Activated CD8-positive, alpha-beta memory T cell treated with anti-CD3 and anti-CD28 coated beads, Interleukin-2, amount 10 ng/mL, durations not matched to agents 7 days and 5 days (primary cell): ENCODE results near the gene PGM5. TPM values are rescaled to one million over a fixed set of nuclear protein-coding genes. Genes with fewer than 3 reads are reported as not detected.
A peak's percentile ranks its signal among the peaks of the same experiment; 100 is the strongest.
"Not testable (repeated sequence)": the region's sequence is repeated elsewhere in the genome, so short reads cannot be mapped to it uniquely, and the experiment has no call there.

Source experiments
- ATAC-seq: fragments of 150-1000 bp; cut with Tn5 transposase; one replicate; pipeline ENCODE4 v1.10.0; 2021; ENCODE audit warnings: moderate library complexity
- CTCF ChIA-PET: fragments of 350-600 bp; sonication (Branson Sonifier 250); formaldehyde crosslinking; loops from one replicate; lab custom pipeline; 2021; ENCODE audit warnings: antibody characterized with exemption; lab: Charles Lee
- DNase-seq: peaks from one replicate; pipeline ENCODE4 v3.0.0-alpha.2; 2020
- H3K27ac Mint-ChIP-seq: one replicate; pipeline ENCODE4 v1.8.0; 2021; ENCODE audit warnings: mild to moderate bottlenecking, mixed read lengths
- H3K27me3 Mint-ChIP-seq: one replicate; pipeline ENCODE4 v1.8.0; 2021; ENCODE audit warnings: mixed read lengths
- H3K36me3 Mint-ChIP-seq: one replicate; pipeline ENCODE4 v1.8.0; 2021; ENCODE audit warnings: mild to moderate bottlenecking, mixed read lengths
- H3K4me1 Mint-ChIP-seq: one replicate; pipeline ENCODE4 v1.8.0; 2021; ENCODE audit warnings: mixed read lengths
- H3K4me3 Mint-ChIP-seq: one replicate; pipeline ENCODE4 v1.8.0; 2021; ENCODE audit warnings: mild to moderate bottlenecking, moderate library complexity, mixed read lengths
- H3K9me3 Mint-ChIP-seq: one replicate; pipeline ENCODE4 v1.8.0; 2022; ENCODE audit warnings: low read depth, mixed read lengths
- total RNA-seq, 2 experiments: library from RNA; stranded (reverse); gene quantifications; one replicate each; pipeline ENCODE4 v1.2.3, GENCODE V29; 2021

Gene PGM5
- total RNA-seq, result not detected

DNA sequence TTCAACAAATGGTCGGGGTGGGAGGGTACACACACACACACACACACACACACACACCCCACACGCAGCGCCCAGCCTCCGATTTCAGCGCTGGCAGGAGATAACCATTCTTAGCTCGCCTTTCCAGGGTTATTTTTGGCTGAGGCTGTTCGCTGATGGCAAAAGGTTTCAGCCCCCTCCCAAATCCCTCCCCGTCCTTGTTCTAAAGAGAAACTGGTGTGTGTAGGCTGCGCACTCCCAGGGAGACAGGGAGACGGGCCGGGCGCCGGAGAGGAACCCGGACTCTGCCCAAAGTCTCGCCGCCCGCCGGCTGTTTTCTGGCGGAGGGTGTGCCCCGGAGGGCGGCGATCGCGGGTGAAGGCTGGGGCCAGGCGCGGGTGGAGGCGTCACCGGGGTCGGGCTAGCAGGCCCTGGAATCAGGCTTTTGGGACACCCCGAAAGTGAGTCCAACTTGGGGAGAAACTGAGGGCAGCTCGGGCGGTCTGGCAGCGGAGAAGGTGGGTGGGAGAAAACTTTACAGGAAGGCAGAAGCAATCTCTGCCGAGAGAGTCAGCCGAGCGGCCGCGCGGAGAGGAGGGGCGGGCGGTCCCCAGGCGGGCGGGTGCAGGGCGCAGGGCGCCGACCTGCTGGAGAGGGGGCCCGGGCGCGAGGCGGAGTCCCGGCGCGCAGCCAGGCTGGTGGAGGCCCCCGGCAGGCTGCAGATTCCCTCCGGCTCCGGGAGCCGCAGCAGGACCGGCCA is at the start of gene PGM5:
TSS of gene PGM5 (plus strand) at position 232 of the 739 bp plus-strand sequence. CDS start 517 bp downstream, outside the sequence.
- H3K9me3 Mint-ChIP-seq, H3K27ac Mint-ChIP-seq, CTCF ChIA-PET, DNase-seq, H3K36me3 Mint-ChIP-seq, H3K4me1 Mint-ChIP-seq: not testable (repeated sequence)
- H3K4me3 Mint-ChIP-seq, result peak within 1 kb of the TSS; percentile 38
- ATAC-seq, result peak; percentile 42
- peaks cover 35% of the 10 kb centered on the region for H3K27me3 Mint-ChIP-seq

DNA sequence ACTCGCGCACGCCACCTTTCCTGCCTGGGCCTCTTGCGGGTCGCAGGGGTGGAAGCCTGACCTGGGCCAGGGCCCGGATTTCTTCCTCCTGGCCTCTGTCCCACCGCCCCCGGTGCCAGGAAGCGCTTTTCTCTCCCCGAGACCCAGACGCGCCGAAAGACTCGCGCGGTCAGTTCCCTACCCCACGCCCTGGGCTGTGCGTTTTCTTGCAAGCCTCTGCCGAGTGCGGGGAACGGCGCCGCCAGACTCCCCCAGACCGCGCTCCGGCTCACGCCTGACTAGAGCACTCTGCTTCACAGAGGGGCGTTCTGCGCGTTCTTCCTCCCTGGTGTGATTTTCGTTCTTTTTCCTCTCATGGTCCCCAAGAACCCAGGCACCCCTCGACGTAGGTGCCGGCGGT is 49.3 kb upstream of the PGM5 start:
- H3K4me3 Mint-ChIP-seq, H3K27me3 Mint-ChIP-seq, H3K4me1 Mint-ChIP-seq, H3K27ac Mint-ChIP-seq, CTCF ChIA-PET, H3K36me3 Mint-ChIP-seq, DNase-seq, H3K9me3 Mint-ChIP-seq, ATAC-seq: not testable (repeated sequence)

DNA sequence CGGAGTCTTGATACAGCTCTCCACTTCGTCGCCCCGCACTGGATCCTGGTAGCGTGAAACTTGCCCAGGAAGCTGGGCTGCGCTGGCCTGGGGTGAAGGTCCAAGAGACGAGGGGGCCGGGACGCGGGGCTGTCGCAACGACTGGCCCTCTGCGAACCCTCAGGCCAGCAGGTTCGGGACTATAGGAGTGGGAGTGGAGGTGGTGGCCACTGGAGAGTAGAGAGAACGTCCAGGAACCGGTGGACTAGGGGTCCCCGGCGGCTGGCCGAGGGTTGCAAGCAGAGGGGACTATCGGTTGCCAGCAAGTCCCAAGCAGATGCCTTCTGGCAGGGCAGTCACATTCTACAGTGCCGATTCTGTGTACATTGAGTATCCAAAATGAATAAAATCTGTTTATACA is 48.8 kb upstream of the PGM5 start:
- H3K4me3 Mint-ChIP-seq, H3K27me3 Mint-ChIP-seq, DNase-seq, H3K4me1 Mint-ChIP-seq, ATAC-seq, H3K36me3 Mint-ChIP-seq, H3K27ac Mint-ChIP-seq, H3K9me3 Mint-ChIP-seq, CTCF ChIA-PET: not testable (repeated sequence)

DNA sequence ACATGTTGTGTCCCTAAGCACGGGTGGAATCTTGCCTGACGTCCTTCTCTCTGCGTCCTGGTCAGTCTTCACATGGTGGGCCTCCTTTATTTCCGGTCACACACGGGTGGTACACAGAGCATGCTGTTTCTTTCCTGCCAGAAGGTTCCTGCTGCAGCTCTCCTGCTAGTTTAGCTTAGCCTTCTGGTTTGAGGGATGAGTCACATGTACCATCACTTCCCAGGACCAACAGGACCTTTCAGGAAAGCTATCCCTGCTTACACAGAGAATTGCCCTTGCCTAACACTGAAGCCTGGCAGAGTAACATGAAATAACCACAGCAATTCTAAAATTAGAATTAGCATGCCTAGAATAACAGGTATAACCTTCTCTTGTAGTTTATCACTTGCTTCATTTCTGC is 45.2 kb upstream of the PGM5 start:
- H3K27ac Mint-ChIP-seq, H3K36me3 Mint-ChIP-seq, ATAC-seq, CTCF ChIA-PET, DNase-seq, H3K4me1 Mint-ChIP-seq, H3K9me3 Mint-ChIP-seq, H3K4me3 Mint-ChIP-seq, H3K27me3 Mint-ChIP-seq: not testable (repeated sequence)

DNA sequence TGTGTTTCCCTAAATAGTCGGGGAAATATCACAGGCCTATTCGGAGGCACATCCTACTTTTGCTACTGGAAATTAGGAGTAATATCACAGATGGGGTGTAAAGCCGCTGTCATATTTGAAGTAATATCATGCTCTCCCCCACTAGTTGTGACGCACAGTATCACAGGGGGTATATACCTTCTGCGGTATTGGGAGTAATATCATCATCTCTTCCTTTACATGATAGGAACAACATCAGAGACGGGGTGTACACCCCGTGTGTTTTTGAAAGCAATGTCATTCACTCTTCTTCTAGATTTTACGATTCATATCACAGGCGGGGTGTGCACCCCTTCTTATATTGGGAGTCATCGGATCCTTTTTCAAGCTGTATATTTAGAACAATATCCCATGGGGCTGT is 38.2 kb upstream of the PGM5 start:
- DNase-seq, CTCF ChIA-PET, H3K4me3 Mint-ChIP-seq, H3K27me3 Mint-ChIP-seq, H3K4me1 Mint-ChIP-seq, H3K9me3 Mint-ChIP-seq, H3K27ac Mint-ChIP-seq, H3K36me3 Mint-ChIP-seq, ATAC-seq: not testable (repeated sequence)

DNA sequence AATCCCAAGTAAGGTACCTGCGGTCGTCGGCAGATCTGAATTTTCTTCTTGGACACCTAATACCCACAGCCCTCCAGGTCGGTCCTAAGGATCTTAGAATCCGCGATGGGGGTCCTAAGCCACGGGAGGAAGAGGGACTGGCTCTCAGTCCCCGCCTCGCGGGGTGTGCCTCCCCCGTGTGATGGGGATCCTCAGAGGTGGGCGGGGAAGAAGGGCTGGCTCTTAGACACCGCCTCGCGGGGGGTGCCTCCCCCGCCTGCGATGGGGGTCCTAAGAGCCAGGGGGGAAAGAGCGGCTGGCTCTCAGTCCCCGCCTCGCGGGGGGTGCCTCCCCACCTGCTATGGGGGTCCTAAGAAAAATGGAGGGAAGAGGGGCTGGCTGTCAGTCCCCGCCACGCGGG is 32.7 kb upstream of the PGM5 start:
- DNase-seq, H3K9me3 Mint-ChIP-seq, H3K27me3 Mint-ChIP-seq, H3K4me1 Mint-ChIP-seq, H3K4me3 Mint-ChIP-seq, H3K27ac Mint-ChIP-seq, ATAC-seq, CTCF ChIA-PET, H3K36me3 Mint-ChIP-seq: not testable (repeated sequence)

DNA sequence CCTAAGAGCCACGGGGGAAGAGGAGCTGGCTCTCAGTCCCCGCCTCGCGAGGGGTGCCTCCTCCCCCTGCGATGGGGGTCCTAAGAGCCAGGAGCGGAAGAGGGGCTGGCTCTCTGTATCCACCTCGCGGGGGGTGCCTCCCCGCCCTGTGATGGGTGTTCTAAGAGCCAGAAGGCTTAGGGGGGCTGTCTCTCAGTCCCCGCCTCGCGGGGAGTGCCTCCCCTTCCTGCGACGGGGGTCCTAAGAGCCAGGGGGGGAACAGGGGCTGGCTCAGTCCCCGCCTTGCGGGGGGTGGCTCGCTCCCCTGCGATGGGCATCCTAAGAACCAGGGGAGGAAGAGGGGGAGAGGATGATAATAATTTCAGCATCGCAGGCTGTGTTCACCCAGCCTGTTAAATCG is 31.9 kb upstream of the PGM5 start:
- DNase-seq, H3K27me3 Mint-ChIP-seq, H3K9me3 Mint-ChIP-seq, ATAC-seq, H3K4me1 Mint-ChIP-seq, H3K4me3 Mint-ChIP-seq, H3K27ac Mint-ChIP-seq, CTCF ChIA-PET, H3K36me3 Mint-ChIP-seq: not testable (repeated sequence)

DNA sequence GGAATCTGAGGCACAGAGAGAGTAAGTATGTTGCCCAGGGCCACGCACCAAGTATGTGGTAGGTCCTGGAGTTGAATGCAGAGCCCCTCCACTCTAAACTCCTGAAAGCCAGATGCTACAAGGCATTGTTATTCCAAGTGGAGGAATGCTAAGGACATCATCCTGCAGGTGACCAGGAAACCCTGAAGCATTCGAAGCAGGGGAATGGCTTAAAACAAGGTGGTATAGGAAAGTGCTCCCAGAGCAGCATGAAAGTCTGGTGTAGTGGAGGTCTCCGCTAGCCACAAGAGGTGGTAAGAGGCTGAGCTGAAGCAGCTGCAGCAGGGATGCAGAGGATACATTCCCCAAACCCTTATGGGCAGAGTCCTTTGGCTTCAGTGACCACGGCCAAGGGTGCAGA is 27.3 kb upstream of the PGM5 start:
- CTCF ChIA-PET, H3K36me3 Mint-ChIP-seq, ATAC-seq: not testable (repeated sequence)

DNA sequence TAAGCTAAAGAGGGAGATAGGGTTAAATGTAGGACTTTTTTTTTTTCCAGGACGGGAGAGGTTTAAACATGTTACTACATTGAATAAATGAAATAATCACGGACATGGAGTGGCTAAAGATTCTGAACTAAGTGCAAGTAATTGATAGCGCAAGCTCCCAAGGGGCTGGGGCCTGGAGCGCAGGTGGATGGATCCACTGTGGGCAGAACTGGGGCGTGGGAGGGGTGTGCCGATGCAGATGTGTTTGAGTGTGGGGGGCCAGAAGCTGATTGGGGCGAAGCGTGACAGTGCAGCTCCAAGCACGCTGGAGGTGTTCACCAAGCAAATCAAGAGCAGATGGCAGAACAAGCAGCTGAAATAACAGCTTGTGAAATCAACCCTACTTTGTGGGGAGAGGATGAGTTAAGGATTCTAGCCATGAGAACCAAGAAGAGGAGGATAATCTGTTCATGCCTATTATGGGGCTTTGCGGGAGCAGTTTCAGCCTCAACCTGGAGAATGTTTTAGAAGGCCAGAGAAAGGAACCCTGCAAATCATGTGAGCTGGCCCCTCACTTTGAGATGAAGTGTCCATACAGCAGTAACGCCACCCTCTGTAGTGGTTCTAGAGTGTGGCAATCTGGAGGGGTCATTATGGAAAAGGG is 25.8 kb upstream of the PGM5 start:
- H3K4me1 Mint-ChIP-seq, H3K27ac Mint-ChIP-seq, CTCF ChIA-PET, DNase-seq, H3K36me3 Mint-ChIP-seq, H3K27me3 Mint-ChIP-seq, H3K9me3 Mint-ChIP-seq, H3K4me3 Mint-ChIP-seq, ATAC-seq: not testable (repeated sequence)

More for the DNA sequence above, 27.3 kb upstream of the PGM5 start:
- H3K27ac Mint-ChIP-seq, DNase-seq, H3K4me1 Mint-ChIP-seq, H3K27me3 Mint-ChIP-seq, H3K4me3 Mint-ChIP-seq, H3K9me3 Mint-ChIP-seq: not testable (repeated sequence)

DNA sequence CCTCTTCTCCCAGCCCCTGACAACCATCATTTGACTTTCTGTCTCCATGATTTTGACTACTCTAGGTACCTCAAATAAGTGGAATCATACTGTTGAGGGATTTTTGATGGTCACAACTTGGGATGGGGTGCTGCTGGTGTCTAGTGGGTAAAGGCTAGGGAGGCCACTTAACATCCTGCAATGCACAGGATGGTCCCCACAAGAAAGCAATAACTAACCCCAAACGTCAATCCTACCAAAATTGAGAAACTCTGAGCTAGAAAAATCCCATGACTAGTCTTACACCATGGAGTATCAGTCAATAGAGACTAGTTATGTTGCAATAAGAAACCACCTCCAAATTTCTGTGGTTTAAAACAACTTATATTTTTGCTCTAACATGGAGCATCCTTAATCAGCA is 24.3 kb upstream of the PGM5 start:
- DNase-seq, H3K27me3 Mint-ChIP-seq, H3K4me1 Mint-ChIP-seq, ATAC-seq, CTCF ChIA-PET, H3K9me3 Mint-ChIP-seq, H3K27ac Mint-ChIP-seq, H3K36me3 Mint-ChIP-seq, H3K4me3 Mint-ChIP-seq: not testable (repeated sequence)

DNA sequence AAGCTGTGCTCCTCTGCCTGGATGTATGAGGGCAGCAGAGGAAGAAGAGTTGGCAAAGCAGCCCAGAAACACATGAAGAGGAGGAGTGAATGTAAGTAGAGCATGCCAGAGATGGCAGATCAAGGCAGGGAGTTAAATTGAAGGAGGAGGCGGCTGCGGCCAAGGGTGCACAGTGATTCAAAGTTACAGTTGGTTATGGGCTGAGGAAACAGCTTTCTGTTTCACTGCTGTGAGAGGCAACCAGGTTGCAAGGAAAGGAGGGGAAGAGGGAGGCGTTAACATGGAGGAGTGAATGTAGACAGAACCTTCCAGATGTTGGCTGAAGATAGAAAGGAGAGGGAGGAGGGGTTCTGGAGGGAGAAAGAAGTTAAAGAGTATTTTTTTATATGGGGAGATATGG is 20.5 kb upstream of the PGM5 start:
- H3K27me3 Mint-ChIP-seq, H3K4me1 Mint-ChIP-seq, H3K27ac Mint-ChIP-seq, H3K4me3 Mint-ChIP-seq, CTCF ChIA-PET, H3K36me3 Mint-ChIP-seq, H3K9me3 Mint-ChIP-seq, DNase-seq: not testable (repeated sequence)
- ATAC-seq, result peak; percentile 27

DNA sequence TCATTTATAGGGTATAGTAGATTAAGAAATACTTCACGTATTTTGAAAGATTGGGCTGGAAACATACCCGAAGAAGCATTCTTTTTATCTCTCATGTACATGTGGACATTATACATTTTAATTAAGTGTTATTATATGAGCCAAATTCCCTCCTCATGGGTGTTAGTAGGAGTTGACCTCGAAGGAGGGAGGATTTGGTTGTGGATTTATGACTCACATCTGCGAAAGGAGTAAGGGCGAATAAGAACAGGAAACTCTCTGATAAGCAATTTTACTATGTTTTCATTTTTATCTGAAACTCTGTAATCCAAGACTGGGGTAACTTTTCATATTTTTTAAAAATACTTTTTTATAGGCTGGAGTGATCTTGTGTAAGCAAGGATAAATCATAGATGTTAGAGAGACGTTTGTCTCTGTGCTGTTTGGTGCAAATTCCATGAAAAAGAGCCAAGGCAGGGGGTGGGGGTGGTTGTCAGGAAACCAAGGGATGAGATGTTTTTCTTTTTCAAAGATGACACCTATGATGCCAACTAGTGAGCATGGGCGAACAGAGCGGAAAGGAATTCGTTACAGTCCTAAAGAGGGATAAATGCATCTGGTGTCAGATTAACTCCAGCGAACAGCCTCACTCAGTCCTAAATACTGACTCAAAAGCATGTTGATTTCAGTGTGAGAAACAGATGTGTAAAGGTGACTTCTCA is 19.6 kb upstream of the PGM5 start:
- H3K27me3 Mint-ChIP-seq, H3K27ac Mint-ChIP-seq, CTCF ChIA-PET, H3K9me3 Mint-ChIP-seq, H3K36me3 Mint-ChIP-seq, H3K4me3 Mint-ChIP-seq, H3K4me1 Mint-ChIP-seq, ATAC-seq, DNase-seq: not testable (repeated sequence)

DNA sequence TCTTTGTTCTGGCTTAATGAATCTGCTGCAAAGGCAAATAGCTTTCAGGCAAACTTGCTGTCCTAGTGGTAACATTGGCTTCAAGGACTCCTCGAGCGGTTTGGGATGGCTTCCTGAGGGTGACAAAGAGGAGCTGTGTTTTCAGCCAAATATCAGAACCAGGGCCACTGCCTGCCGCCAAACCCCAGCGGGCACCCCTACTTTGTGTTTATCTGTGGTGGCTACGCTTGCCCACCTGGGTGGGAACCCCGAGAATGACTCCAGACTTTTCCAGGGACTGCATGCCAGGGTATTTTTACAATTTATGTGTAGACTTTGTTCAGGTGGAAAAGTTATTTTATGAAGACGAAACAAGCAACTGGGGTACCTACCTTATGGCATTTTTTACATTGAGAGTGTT is 18.4 kb upstream of the PGM5 start:
- H3K27ac Mint-ChIP-seq, H3K27me3 Mint-ChIP-seq, DNase-seq, ATAC-seq, CTCF ChIA-PET, H3K9me3 Mint-ChIP-seq, H3K4me1 Mint-ChIP-seq, H3K4me3 Mint-ChIP-seq, H3K36me3 Mint-ChIP-seq: not testable (repeated sequence)
